Endothelial cell of umbilical vein (primary cell): ENCODE results near the gene SLC18B1. TPM values are rescaled to one million over a fixed set of nuclear protein-coding genes. Genes with fewer than 3 reads are reported as not detected.

ENCODE experiments used
- BruUV-seq: library from RNA; stranded (reverse); fragments of 400-500 nt; replicated peaks from 2 replicates; lab custom pipeline; 2021; lab: Mats Ljungman, UMichigan
- CTCF ChIA-PET: fragments of 300-600, 350-600 bp; sonication (Branson Sonifier 250); formaldehyde crosslinking; loops from one replicate; lab custom pipeline; 2021; ENCODE audit warnings: antibody characterized with exemption, inconsistent platforms; lab: Charles Lee
- POLR2A ChIA-PET: fragments of 300-600, 350-600 bp; sonication (Branson Sonifier 250); formaldehyde crosslinking; loops from one replicate; lab custom pipeline; 2021; ENCODE audit warnings: antibody characterized with exemption, inconsistent platforms; lab: Charles Lee
- DNase-seq: peaks from one replicate; pipeline ENCODE4 v3.0.0-alpha.2; 2011; ENCODE audit warnings: low read depth, low spot score
- FAIRE-seq: peaks from 2 replicates; lab custom pipeline; 2011; peaks lifted over from hg19 to GRCh38; lab: Jason Lieb, UNC
- H2AFZ ChIP-seq: 2 replicates; pipeline ENCODE4 v1.6.0; 2012; ENCODE audit warnings: low read depth, low read length, control low read depth, inconsistent platforms
- H3K27ac ChIP-seq: 2 replicates; pipeline ENCODE4 v1.5.1; 2011; ENCODE audit warnings: low read depth, mild to moderate bottlenecking, control low read depth, low read length, moderate library complexity; ENCODE audit not compliant: insufficient read depth
- H3K27me3 ChIP-seq, 2 experiments: 2 replicates each; pipeline versions ENCODE4 v1.6.0 to v1.6.1; 2011; ENCODE audit warnings: low read length in 2 of 2, mixed read lengths in 1 of 2; ENCODE audit not compliant: control insufficient read depth in 2 of 2, insufficient read depth in 2 of 2
- H3K36me3 ChIP-seq, 2 experiments: 2 replicates in 1 of 2; 3 replicates in 1 of 2; pipeline ENCODE4 v1.5.1; 2011; ENCODE audit warnings: low read length in 2 of 2, mild to moderate bottlenecking in 1 of 2, moderate library complexity in 1 of 2; ENCODE audit not compliant: control insufficient read depth in 2 of 2, insufficient read depth in 2 of 2; ENCODE audit errors: extremely low read depth in 1 of 2
- H3K4me1 ChIP-seq: 3 replicates; pipeline ENCODE4 v1.5.1; 2011; ENCODE audit warnings: mild to moderate bottlenecking, low read length; ENCODE audit not compliant: control insufficient read depth, insufficient read depth; ENCODE audit errors: extremely low read depth
- H3K4me2 ChIP-seq: 2 replicates; pipeline ENCODE4 v1.6.1; 2011; ENCODE audit warnings: low read length, control low read depth, mixed read lengths; ENCODE audit not compliant: insufficient read depth
- H3K4me3 ChIP-seq, 3 experiments: fragments of 200-600 bp in 1 of 3; sonication (generic), shearing (Covaris generic) in 1 of 3; replicated peaks in 1 of 3; 2 replicates each; pipeline ENCODE4 v1.5.1; 2011 to 2016; ENCODE audit warnings: control low read depth in 3 of 3, low read length in 3 of 3, mild to moderate bottlenecking in 2 of 3, inconsistent platforms in 1 of 3, low read depth in 1 of 3, moderate library complexity in 1 of 3; ENCODE audit not compliant: insufficient read depth in 1 of 3
- H3K79me2 ChIP-seq: 2 replicates; pipeline ENCODE4 v1.6.0; 2012; ENCODE audit warnings: low read length, inconsistent platforms; ENCODE audit not compliant: control insufficient read depth, insufficient read depth
- H3K9ac ChIP-seq: replicated peaks from 2 replicates; pipeline ENCODE3; 2011; ENCODE audit warnings: low read length, control low read depth; ENCODE audit not compliant: insufficient read depth; ENCODE audit errors: extremely low read depth
- H3K9me1 ChIP-seq: replicated peaks from 3 replicates; pipeline ENCODE4 v1.6.0; 2011; ENCODE audit warnings: mild to moderate bottlenecking, low read length; ENCODE audit not compliant: control insufficient read depth, insufficient read depth; ENCODE audit errors: extremely low read depth
- H3K9me3 ChIP-seq: replicated peaks from 2 replicates; pipeline ENCODE4 v1.5.1; 2012; ENCODE audit warnings: low read length, inconsistent platforms; ENCODE audit not compliant: control insufficient read depth, insufficient read depth
- H4K20me1 ChIP-seq: replicated peaks from 2 replicates; pipeline ENCODE3; 2011; ENCODE audit warnings: mild to moderate bottlenecking, low read length; ENCODE audit not compliant: control insufficient read depth, insufficient read depth; ENCODE audit errors: extremely low read depth
- GATA2 ChIP-seq: IDR thresholded peaks from 2 replicates; pipeline ENCODE4 v1.7.0; 2011; ENCODE audit warnings: low read depth, mild to moderate bottlenecking, moderate library complexity, mixed read lengths, low read length; ENCODE audit not compliant: insufficient read length, insufficient read depth
- MYC ChIP-seq: IDR thresholded peaks from one replicate; pipeline ENCODE4 v1.6.1; 2011; ENCODE audit warnings: mild to moderate bottlenecking, low read depth, low read length
- POLR2AphosphoS5 ChIP-seq: IDR thresholded peaks from 2 replicates; pipeline ENCODE4 v1.6.1; 2012; ENCODE audit warnings: low read depth, mild to moderate bottlenecking, control low read depth, low read length, moderate library complexity; ENCODE audit not compliant: insufficient read depth
- dilution Hi-C: fragments of 300-500 bp; cut with MboI; formaldehyde crosslinking; loops from one replicate; pipeline ENCODE4 v1.15.0; 2019; ENCODE audit warnings: low sequenced_read_pairs; ENCODE audit not compliant: extremely low pct_ligation_motif_present
- intact Hi-C: fragments of 100-400 bp; cut with micrococcal nuclease; formaldehyde crosslinking; loops from one replicate; pipeline ENCODE4 v1.10.0; 2022
- polyA plus RNA-seq, 4 experiments: library from polyadenylated mRNA; depleted of rRNA in 3 of 4; stranded (reverse) in 3 of 4; unstranded in 1 of 4; fragments of >200 nt; gene quantifications; 2 replicates each; pipeline versions ENCODE4 v1.2.1 to v1.2.3, GENCODE V29; 2011 to 2012; ENCODE audit warnings: missing spikeins in 1 of 4
- total RNA-seq: library from RNA; stranded (reverse); gene quantifications from 2 replicates; pipeline ENCODE4 v1.2.3, GENCODE V29; 2021
- TF ChIP-seq, protein P1 (sequence below): IDR thresholded peaks from 2 replicates; pipeline ENCODE4 v1.6.1; 2011; ENCODE audit not compliant: insufficient read depth, insufficient read length

The SLC18B1 gene
- total and polyA plus RNA-seq, 2 donors (not counting 3 experiments of a cell fraction or from before 2014, with no cell fraction given): 8.4 to 9.2 TPM

DNA sequence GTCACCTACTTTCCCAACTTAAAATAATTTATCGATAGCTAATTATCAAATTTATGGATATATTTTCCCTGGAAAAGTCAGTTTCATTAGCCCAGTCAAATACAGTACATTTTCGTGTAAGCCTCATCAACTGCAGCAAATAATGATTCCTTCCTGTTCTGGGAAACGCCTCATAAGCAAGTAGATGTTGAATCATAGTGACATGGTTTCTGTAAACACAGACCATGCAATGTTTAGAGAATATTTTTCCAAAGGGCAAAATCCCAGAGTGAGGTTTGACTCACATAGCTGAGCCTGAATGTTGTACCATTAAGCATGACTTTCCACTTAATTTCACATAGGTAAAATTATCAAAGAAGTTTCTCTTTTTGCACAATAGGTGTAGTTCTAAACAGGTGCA lies 67.9 kb downstream of the SLC18B1 start:
- dilution Hi-C loops: no loop called here
- CTCF ChIA-PET: interaction anchor here (0.8 to 1.6 kb wide), 2 partner anchors 16 to 18 kb away, joined by 3 read pairs; no protein-coding TSS in a partner anchor
- intact Hi-C loops: no loop called here
- H3K9me3 ChIP-seq: no peaks in the 10 kb centered on the region
- POLR2A ChIA-PET: no interaction called here
- no peaks in the 10 kb centered on the region for H3K4me1 ChIP-seq
- no peak overlapping the region for H2AFZ ChIP-seq
- no TSS peak for BruUV-seq
- FAIRE-seq (no peak), DNase-seq (no peak)
- no peak overlapping the region for H3K4me3 ChIP-seq
- no peaks in the 10 kb centered on the region for H3K79me2 ChIP-seq
- TF ChIP-seq, protein P1, sequence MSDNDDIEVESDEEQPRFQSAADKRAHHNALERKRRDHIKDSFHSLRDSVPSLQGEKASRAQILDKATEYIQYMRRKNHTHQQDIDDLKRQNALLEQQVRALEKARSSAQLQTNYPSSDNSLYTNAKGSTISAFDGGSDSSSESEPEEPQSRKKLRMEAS: no peak
- TF ChIP-seq POLR2AphosphoS5 (no peak), MYC (no peak), GATA2 (no peak)
- no peaks in the 10 kb centered on the region for H4K20me1 ChIP-seq
- H3K9me1 ChIP-seq: no peaks in the 10 kb centered on the region
- no peaks in the 10 kb centered on the region for H3K27me3 ChIP-seq
- H3K9ac ChIP-seq: no peak overlapping the region
- H3K36me3 ChIP-seq: no peaks in the 10 kb centered on the region
- no peak overlapping the region for H3K4me2 ChIP-seq
- no peak overlapping the region for H3K27ac ChIP-seq

DNA sequence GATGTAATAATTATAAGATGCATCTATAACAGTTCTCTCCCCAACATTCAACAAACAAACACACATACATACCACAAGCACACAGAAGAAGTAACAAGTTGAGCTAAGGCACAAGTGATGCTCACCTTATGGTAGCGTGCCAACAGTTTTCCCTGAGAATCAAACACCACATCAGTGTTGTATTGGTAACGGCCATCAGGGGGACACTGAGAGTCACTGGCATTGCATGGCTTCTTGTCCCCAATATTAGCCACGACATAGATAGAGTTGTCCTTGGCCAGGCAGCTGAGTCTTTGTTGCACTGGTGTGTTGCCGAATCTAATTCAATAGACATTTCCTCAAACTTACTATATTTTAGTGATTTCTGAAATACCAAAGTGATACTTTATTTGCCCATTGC lies 69.8 kb downstream of the SLC18B1 start:
- dilution Hi-C loops: no loop called here
- Histone ChIP-seq H4K20me1 (no peaks in the 10 kb centered on the region), H3K27me3 (peaks cover 0 to 2% of the 10 kb centered on the region in 2 experiments), H3K27ac (no peak overlapping the region), H3K79me2 (no peaks in the 10 kb centered on the region), H3K36me3 (no peaks in the 10 kb centered on the region), H2AFZ (no peak overlapping the region), H3K9me3 (no peaks in the 10 kb centered on the region), H3K4me1 (no peaks in the 10 kb centered on the region), H3K4me2 (no peak overlapping the region), H3K4me3 (no peak overlapping the region), H3K9me1 (no peaks in the 10 kb centered on the region), H3K9ac (no peak overlapping the region)
- no peak for TF ChIP-seq GATA2
- TF ChIP-seq MYC: no peak
- ChIA-PET CTCF (interaction anchor here (0.8 to 2.1 kb wide), 5 partner anchors 14 to 102 kb away, joined by 3 to 11 read pairs (median 4); partner anchors contain the start of gene SLC18B1), POLR2A (no interaction called here)
- intact Hi-C loops: no loop called here
- DNase-seq (no peak), FAIRE-seq (no peak)
- no TSS peak for BruUV-seq
